Immature natural killer cell (primary cell): ENCODE results near the gene ATP12A. TPM values are rescaled to one million over a fixed set of nuclear protein-coding genes. Genes with fewer than 3 reads are reported as not detected.

ENCODE experiments used
- DNase-seq, 3 donors: peaks; one replicate each; pipeline ENCODE4 v3.0.0; 2022; ENCODE audit warnings: mixed read lengths in 1 of 3
- H3K27ac Mint-ChIP-seq, 6 donors: one replicate each; pipeline ENCODE4 v1.8.0; 2020; ENCODE audit warnings: mixed read lengths in 6 of 6, mild to moderate bottlenecking in 5 of 6, inconsistent platforms in 4 of 6, moderate library complexity in 3 of 6
- H3K27me3 Mint-ChIP-seq, 3 donors: one replicate each; pipeline ENCODE4 v1.8.0; 2020 to 2021; ENCODE audit warnings: low read depth in 3 of 3, mild to moderate bottlenecking in 3 of 3, mixed read lengths in 3 of 3, moderate library complexity in 3 of 3, inconsistent platforms in 1 of 3
- H3K36me3 Mint-ChIP-seq, 3 donors: one replicate each; pipeline ENCODE4 v1.8.0; 2020; ENCODE audit warnings: mixed read lengths in 3 of 3, inconsistent platforms in 2 of 3, mild to moderate bottlenecking in 2 of 3
- H3K4me1 Mint-ChIP-seq, 2 donors: one replicate each; pipeline ENCODE4 v1.8.0; 2020; ENCODE audit warnings: inconsistent platforms in 2 of 2, mild to moderate bottlenecking in 2 of 2, mixed read lengths in 2 of 2, moderate library complexity in 1 of 2
- H3K4me3 Mint-ChIP-seq, 5 donors: one replicate each; pipeline ENCODE4 v1.8.0; 2020; ENCODE audit warnings: mild to moderate bottlenecking in 5 of 5, mixed read lengths in 5 of 5, inconsistent platforms in 3 of 5, moderate library complexity in 3 of 5
- H3K9me3 Mint-ChIP-seq, 6 donors: one replicate each; pipeline ENCODE4 v1.8.0; 2020; ENCODE audit warnings: mild to moderate bottlenecking in 6 of 6, mixed read lengths in 6 of 6, inconsistent platforms in 4 of 6, moderate library complexity in 3 of 6
- polyA plus RNA-seq, 3 donors: library from polyadenylated mRNA; unstranded; fragments of 300-500 nt; fragmentation: Illumina TruSeq; gene quantifications; one replicate each; pipeline ENCODE4 v1.2.3, GENCODE V29; 2021

The ATP12A gene
- not detected for polyA plus RNA-seq

DNA sequence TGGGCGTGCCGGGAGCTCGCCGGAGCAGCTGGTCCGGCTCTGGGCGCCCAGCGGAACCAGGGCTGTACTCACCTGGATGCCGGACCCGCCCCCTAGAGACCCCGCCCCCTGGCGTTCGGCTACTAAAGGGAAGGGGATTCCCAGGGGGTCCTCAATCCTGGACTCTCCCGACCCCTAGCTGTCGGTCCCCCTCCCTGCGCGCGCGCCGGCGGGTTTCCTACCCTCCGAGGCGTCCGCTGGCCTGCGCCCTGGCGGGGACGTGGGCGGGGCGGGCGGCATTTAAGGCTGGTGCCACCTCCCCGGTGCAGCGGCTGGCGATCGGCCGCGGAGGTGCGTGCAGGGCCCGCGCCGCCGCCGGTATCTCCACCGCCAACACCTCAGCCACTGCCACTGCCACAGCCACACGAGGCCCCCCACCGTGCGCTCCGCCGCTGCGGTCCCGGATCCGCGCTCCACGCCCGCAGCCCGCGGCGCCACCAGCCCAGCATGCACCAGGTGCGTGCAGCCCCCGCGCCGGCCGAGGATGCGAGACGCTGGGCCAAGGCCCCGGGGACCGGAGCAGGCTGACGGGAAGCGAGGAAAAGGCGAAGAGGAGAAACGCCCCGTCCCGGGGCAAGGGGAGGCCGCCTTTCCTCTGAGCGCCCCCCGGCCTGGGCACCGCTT is at the start of gene ATP12A:
Gene ATP12A (plus strand): TSS at position 151 of the 663 bp plus-strand sequence. CDS start 336 bp downstream, at position 487.
- Mint-ChIP-seq H3K4me1 (peaks cover 30 to 32% of the 10 kb centered on the region in 2 donors), H3K27ac (no peak within 1 kb of the TSS), H3K9me3 (no peaks in the 10 kb centered on the region), H3K36me3 (no peaks in the 10 kb centered on the region), H3K27me3 (peaks cover 16 to 26% (median 18%) of the 10 kb centered on the region in 3 donors), H3K4me3 (peak within 1 kb of the TSS; percentile 19 to 57 (median 47))
- peak; percentile 17 to 31 (median 24) for DNase-seq

DNA sequence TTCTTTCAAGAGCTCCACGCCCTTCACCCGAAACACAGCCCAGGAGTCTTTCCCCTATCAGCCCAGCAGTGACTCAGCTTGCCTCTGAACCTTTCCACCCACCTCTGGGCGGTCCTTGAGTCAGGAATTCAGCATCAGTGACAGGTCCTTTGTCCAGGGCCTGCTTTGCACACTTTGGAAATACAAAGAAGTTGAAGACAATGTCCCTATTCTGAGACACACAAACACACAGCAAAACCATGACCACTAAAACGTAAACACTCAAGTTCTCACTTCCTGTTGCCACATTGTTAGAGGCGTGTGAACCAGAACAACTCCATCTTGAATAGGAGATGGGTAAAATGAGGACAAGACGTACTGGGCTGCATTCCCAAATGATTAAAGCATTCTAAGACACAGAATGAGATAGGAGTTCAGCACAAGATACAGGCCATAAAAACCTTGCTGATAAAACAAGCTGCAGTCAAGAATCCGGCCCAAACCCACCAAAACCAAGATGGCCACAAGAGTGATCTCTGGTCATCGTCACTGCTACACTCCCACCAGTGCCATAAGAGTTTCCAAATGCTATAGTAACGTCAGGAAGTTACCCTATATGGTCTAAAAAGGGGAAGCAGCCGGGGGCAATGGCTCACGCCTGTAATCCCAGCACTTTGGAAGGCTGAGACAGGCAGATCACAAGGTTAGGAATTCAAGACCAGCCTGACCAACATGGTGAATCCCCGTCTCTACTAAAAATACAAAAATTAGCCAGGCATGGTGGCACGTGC is 49.2 kb upstream of the ATP12A start:
- no peaks in the 10 kb centered on the region for H3K9me3 Mint-ChIP-seq
- peak in 2 of 3 donors; percentile 21 to 23 for DNase-seq
- peaks cover 0 to 8% (median 3%) of the 10 kb centered on the region in 3 donors for H3K36me3 Mint-ChIP-seq
- peak overlapping the region in 5 of 6 donors; percentile 61 to 88 (median 83) for H3K27ac Mint-ChIP-seq
- peak overlapping the region in 2 of 5 donors; percentile 7 to 8 for H3K4me3 Mint-ChIP-seq
- H3K4me1 Mint-ChIP-seq: peaks cover 37 to 49% of the 10 kb centered on the region in 2 donors
- H3K27me3 Mint-ChIP-seq: peaks cover 0 to 5% (median 3%) of the 10 kb centered on the region in 3 donors

DNA sequence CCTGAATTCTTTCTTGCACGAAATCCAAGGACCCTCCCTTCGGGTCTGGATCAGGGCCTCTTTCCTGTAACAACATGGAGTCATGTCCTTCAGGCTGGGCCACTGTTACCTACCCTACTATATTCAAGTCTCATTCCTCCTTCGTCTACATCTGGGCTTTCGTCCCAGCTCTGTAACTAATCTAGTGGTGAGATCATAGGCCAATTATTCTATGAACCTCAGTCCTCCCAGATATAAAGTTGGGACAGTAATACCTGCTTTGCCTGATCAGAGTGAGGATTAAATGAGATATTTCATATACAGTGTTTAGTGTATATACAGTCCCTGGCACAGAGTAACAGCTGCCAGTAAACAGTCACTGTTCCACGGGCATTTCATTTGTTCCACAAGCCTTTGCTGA is 48.3 kb upstream of the ATP12A start:
- H3K36me3 Mint-ChIP-seq: peaks cover 0 to 8% (median 3%) of the 10 kb centered on the region in 3 donors
- H3K4me3 Mint-ChIP-seq: no peak overlapping the region
- no peaks in the 10 kb centered on the region for H3K9me3 Mint-ChIP-seq
- H3K4me1 Mint-ChIP-seq: peaks cover 29 to 40% of the 10 kb centered on the region in 2 donors
- peaks cover 0 to 3% (median 2%) of the 10 kb centered on the region in 3 donors for H3K27me3 Mint-ChIP-seq
- peak overlapping the region in 3 of 6 donors; percentile 30 to 73 (median 51) for H3K27ac Mint-ChIP-seq
- no peak for DNase-seq

DNA sequence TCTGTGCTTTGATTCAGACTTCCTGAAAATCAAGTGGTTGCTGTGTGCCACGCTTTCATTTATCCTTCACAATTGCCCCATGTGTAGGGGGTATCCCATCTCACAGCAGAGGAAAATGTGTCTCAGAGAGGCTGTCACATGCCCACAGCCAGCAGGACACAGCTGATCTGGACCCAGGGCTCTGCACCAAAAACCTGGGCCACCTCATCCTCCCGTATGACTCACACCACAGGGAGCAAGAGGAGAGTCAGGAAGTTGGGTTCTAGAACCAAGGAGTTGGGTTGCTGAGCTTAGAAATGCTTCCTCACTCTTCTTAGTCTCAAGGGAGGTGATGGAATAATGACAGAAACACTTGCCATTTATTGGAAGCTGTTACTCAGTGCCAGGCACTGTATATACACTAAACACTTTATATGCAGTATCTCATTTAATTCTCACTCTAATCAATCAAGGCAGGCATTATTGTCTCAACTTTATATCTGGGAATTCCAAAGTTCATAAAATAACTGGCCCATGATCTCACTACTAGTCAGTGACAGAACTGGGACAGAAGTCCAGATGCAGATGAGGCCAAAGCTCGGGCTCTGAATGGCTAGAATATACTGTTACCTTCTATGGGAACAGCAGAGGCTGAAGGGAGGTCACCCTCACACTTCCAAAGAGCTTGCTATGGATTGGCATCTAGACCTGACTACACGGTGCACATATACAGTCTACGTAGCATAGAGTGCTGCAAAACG is 47.7 kb upstream of the ATP12A start:
- Mint-ChIP-seq H3K9me3 (no peaks in the 10 kb centered on the region), H3K4me1 (peaks cover 24 to 38% of the 10 kb centered on the region in 2 donors), H3K4me3 (no peak overlapping the region), H3K36me3 (peaks cover 0 to 8% (median 3%) of the 10 kb centered on the region in 3 donors), H3K27ac (peak overlapping the region in 3 of 6 donors; percentile 21 to 60 (median 51)), H3K27me3 (peaks cover 0 to 4% (median 2%) of the 10 kb centered on the region in 3 donors)
- DNase-seq: no peak

DNA sequence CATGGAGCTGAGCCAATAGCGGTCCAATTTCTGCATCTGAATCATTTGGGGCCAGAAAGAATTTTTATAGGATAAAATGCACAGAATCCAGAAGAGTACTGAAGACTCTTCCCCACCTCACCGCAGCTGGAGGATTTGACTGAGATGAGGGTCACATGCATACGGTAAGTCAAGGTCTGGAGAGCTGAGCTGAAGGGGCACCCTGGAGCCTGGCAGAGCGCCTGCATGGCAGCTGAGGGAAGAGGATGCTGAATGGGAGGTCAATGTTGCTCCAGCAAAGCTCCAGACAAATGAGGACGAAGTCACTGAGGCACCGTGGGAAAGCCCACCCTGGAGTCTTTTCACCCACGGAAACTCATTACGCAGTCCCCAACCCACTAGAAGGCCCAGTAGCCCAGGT is 43.4 kb upstream of the ATP12A start:
- H3K4me3 Mint-ChIP-seq: no peak overlapping the region
- H3K36me3 Mint-ChIP-seq: peaks cover 0 to 4% (median 0%) of the 10 kb centered on the region in 3 donors
- no peak for DNase-seq
- H3K27ac Mint-ChIP-seq: no peak overlapping the region
- no peaks in the 10 kb centered on the region for H3K9me3 Mint-ChIP-seq
- peaks cover 0 to 4% (median 2%) of the 10 kb centered on the region in 3 donors for H3K27me3 Mint-ChIP-seq
- peaks cover 2 to 5% of the 10 kb centered on the region in 2 donors for H3K4me1 Mint-ChIP-seq

DNA sequence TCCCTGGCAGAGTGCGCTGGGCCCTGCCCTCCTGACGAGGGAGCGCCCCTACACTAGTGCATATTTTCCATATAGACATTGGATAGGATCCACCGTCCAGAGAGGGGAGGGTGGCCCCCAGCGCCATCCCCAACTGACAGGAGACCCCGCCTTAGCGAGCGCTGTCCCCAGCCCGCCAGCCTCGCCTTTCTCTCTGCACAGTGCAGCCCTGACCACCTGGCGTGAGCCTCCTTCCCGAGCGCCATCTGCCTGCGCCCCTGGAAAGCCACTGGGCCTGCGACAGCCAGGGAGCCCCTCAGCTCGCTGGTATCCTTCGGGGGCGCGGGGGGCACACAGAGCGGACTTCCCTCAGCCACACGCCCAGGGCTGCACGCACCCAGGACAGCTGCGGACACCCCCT is 42.1 kb upstream of the ATP12A start:
- no peaks in the 10 kb centered on the region for H3K4me1 Mint-ChIP-seq
- no peaks in the 10 kb centered on the region for H3K9me3 Mint-ChIP-seq
- DNase-seq: no peak
- H3K36me3 Mint-ChIP-seq: peaks cover 0 to 4% (median 0%) of the 10 kb centered on the region in 3 donors
- no peak overlapping the region for H3K4me3 Mint-ChIP-seq
- H3K27ac Mint-ChIP-seq: no peak overlapping the region
- peaks cover 0 to 3% (median 2%) of the 10 kb centered on the region in 3 donors for H3K27me3 Mint-ChIP-seq

DNA sequence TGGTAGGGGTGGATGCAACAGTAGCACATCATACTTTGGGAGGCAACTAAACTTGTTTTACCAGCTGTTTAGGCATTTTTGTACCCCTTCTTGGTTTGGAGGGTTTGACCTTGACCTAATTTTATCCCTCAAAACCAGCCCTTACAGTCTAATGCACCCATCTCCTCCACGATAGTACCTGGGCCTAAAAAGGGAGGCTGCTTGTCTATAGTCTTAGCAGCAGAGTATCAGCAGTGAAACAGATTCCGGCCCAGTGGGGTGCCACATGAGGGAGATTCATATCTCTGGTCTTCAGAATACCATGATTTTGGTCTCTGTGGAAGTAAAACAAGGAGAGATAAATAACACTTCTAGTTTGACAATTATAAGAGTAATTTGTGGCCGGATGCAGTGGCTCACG is 39.5 kb upstream of the ATP12A start:
- Mint-ChIP-seq H3K27me3 (peaks cover 0 to 3% (median 3%) of the 10 kb centered on the region in 3 donors), H3K9me3 (no peaks in the 10 kb centered on the region), H3K27ac (no peak overlapping the region), H3K36me3 (no peaks in the 10 kb centered on the region), H3K4me3 (no peak overlapping the region), H3K4me1 (no peaks in the 10 kb centered on the region)
- DNase-seq: no peak

DNA sequence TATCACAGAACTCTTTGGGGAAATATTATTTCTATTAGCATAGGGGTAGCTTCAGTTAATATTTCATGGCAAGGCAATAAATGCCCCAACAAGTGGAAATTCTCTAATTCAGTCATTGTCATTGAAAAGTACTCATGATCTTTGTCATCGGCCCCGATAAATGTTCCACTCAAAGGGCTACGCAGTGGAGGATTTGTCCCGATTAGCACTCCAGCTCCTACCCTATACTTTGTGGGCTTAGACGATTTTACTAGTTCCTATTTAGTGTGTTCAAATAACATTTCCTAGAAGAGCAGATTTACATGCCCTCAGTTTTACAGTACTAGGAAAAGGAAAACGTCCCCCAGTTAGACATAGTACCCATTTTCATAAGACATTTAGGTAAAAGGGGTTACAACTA is 38.0 kb upstream of the ATP12A start:
- Mint-ChIP-seq H3K4me3 (no peak overlapping the region), H3K9me3 (no peaks in the 10 kb centered on the region), H3K36me3 (no peaks in the 10 kb centered on the region), H3K4me1 (no peaks in the 10 kb centered on the region), H3K27me3 (peaks cover 0 to 3% (median 3%) of the 10 kb centered on the region in 3 donors), H3K27ac (no peak overlapping the region)
- DNase-seq: no peak

DNA sequence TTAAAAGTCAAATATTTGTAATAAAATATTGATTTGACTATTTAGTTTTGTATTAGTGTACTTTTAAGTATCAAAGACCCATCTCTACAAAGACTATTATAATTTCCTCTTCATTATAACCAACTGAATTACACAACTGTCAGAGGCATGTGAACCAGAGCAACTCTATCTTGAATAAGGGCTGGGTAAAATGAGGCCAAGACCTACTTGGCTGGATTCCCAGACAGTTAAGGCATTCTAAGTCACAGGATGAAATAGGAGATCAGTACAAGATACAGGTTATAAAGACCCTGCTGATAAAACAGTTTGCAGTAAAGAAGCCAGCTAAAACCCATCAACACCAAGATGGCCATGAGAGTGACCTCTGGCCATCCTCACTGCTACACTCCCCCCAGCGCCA is 36.2 kb upstream of the ATP12A start:
- H3K27ac Mint-ChIP-seq: no peak overlapping the region
- peaks cover 0 to 3% (median 2%) of the 10 kb centered on the region in 3 donors for H3K27me3 Mint-ChIP-seq
- H3K36me3 Mint-ChIP-seq: no peaks in the 10 kb centered on the region
- no peaks in the 10 kb centered on the region for H3K4me1 Mint-ChIP-seq
- H3K4me3 Mint-ChIP-seq: no peak overlapping the region
- DNase-seq: no peak
- no peaks in the 10 kb centered on the region for H3K9me3 Mint-ChIP-seq

DNA sequence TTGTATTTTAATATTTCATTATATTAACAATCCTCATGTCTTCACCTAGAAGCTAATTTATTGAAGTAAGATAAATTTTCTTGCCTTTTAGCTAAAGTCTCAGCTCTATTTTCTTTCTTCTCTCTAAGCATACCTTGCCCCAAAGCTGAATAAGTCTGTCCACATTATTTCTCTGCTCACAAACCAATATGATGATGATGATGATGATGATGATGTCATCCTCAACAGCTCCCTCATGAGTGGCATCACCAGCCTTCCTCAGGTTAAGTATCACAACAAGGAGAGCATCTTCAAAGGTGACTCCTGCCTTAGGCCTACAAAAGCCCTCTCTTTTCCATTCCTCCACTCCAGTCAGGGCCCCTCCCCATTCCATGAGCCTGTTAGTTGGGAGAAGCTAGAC is 31.9 kb upstream of the ATP12A start:
- H3K9me3 Mint-ChIP-seq: no peaks in the 10 kb centered on the region
- DNase-seq: no peak
- no peak overlapping the region for H3K4me3 Mint-ChIP-seq
- no peaks in the 10 kb centered on the region for H3K4me1 Mint-ChIP-seq
- H3K27ac Mint-ChIP-seq: no peak overlapping the region
- H3K36me3 Mint-ChIP-seq: no peaks in the 10 kb centered on the region
- H3K27me3 Mint-ChIP-seq: peaks cover 0 to 8% (median 3%) of the 10 kb centered on the region in 3 donors

DNA sequence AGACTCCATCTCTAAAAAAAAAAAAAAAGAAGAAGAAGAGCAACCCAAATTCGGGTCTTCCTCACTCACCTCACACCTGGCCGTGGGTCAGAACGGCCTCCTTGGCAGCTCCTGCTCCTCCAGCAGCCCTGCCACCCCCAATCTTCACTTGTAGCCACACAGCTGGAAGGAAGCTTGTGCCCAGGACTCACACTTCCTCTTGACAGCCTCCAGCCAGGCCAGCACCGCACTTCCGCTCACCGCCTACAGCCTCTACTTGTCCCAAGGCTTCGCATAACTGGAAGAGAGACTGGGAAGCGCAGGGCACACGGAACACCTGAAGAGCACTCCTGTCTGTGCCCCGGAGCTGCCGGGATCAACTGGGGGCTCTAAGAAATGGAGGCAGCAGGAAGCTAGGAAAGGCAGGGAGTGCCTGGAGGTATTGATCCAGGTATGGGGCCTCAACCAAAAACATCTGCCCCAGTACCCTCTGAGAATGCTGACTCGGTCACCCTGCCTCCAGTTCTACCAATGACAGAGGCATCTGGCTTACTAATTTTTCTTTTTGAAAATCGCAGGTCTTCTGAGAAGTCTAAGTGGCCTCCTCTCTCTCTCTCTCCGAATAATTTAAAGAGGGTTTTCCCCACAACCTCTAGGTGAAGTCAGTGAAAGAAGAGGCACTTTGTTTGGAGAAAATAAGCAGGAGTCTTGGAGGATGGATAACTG is 31.1 kb upstream of the ATP12A start:
- H3K27ac Mint-ChIP-seq: peak overlapping the region in 1 of 6 donors; percentile 66
- no peak overlapping the region for H3K4me3 Mint-ChIP-seq
- no peaks in the 10 kb centered on the region for H3K9me3 Mint-ChIP-seq
- H3K27me3 Mint-ChIP-seq: peaks cover 0 to 9% (median 3%) of the 10 kb centered on the region in 3 donors
- no peak for DNase-seq
- H3K36me3 Mint-ChIP-seq: no peaks in the 10 kb centered on the region
- no peaks in the 10 kb centered on the region for H3K4me1 Mint-ChIP-seq

DNA sequence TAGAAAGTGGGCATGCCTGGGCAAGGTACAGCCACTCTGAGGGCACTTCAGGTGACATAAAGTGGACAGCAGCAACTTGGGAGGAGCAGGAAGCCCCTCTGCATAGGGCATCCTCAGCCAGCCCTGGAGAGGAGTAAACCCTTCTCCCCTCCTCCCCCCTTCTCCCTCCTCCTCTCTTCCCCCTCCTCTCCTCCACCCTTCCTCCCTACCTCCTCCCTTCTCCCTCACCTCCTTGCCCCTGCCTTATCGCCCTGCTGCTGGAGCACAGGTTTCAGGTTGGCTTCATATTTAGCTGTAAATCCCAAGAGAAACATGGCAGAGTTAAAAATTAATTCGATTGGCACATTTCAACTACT is 30.5 kb upstream of the ATP12A start:
- Mint-ChIP-seq H3K4me1 (no peaks in the 10 kb centered on the region), H3K27ac (peak overlapping the region in 1 of 6 donors; percentile 66), H3K4me3 (no peak overlapping the region), H3K36me3 (no peaks in the 10 kb centered on the region), H3K27me3 (peaks cover 0 to 10% (median 1%) of the 10 kb centered on the region in 3 donors), H3K9me3 (no peaks in the 10 kb centered on the region)
- no peak for DNase-seq

DNA sequence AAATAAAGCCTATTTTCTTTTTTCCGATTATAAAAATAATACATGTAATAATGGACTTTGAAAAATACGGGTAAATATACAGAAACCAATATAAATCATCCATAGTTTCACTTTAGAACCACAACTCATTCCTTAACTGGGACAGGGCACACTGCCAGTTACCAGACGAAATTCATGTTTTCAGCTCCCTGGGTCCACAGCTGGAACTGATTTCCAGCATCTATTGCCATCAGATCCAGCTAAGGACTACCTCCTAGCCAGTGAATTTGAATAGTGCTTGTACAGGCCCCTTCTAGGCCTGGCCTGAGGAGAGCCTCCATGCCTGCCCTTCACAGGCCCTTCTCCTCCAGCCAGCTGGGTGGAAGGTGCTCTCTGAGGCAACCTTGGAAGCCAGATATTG is 30.0 kb upstream of the ATP12A start:
- Mint-ChIP-seq H3K27ac (no peak overlapping the region), H3K4me1 (no peaks in the 10 kb centered on the region), H3K4me3 (no peak overlapping the region), H3K9me3 (no peaks in the 10 kb centered on the region), H3K36me3 (no peaks in the 10 kb centered on the region), H3K27me3 (peaks cover 0 to 10% (median 1%) of the 10 kb centered on the region in 3 donors)
- DNase-seq: no peak
